HCT116 (cell line): ENCODE results near the gene XPO1.

ENCODE experiments used
- CBX3 ChIP-seq: IDR thresholded peaks from 2 replicates; pipeline ENCODE4 v1.6.1; 2012; ENCODE audit warnings: low read depth
- CEBPB ChIP-seq: IDR thresholded peaks from 2 replicates; pipeline ENCODE4 v1.6.1; 2012; ENCODE audit warnings: low read depth
- CTCF ChIP-seq, 3 experiments: fragments of 200-600 bp in 1 of 3; sonication (generic) in 1 of 3; IDR thresholded peaks in 2 of 3; conservative IDR thresholded peaks in 1 of 3; 2 replicates each; pipeline ENCODE4 v1.5.1; 2012 to 2017; ENCODE audit warnings: low read depth in 2 of 3, low read length in 2 of 3, antibody characterized with exemption in 1 of 3, borderline replicate concordance in 1 of 3, control low read depth in 1 of 3, mild to moderate bottlenecking in 1 of 3, mixed read lengths in 1 of 3, mixed run types in 1 of 3, moderate library complexity in 1 of 3; ENCODE audit not compliant: insufficient read depth in 1 of 3
- EZH2 ChIP-seq: fragments of 200-600 bp; sonication (generic); IDR thresholded peaks from 2 replicates; pipeline ENCODE4 v1.6.1; 2017; ENCODE audit warnings: antibody characterized with exemption, mixed run types
- POLR2A ChIP-seq: IDR thresholded peaks from 2 replicates; pipeline ENCODE4 v1.7.0; 2011; ENCODE audit warnings: borderline replicate concordance; ENCODE audit not compliant: insufficient read depth, insufficient read length; ENCODE audit errors: extremely low read depth
- POLR2AphosphoS5 ChIP-seq: IDR thresholded peaks from 2 replicates; pipeline ENCODE4 v1.6.1; 2011; ENCODE audit warnings: mild to moderate bottlenecking, low read depth, low read length, moderate library complexity

GRCh38 chr2:61537950-61538199 lies 281 bp downstream of the XPO1 start:
- TF ChIP-seq EZH2 (no peak), CBX3 (no peak), POLR2AphosphoS5 (no peak; the same call in 1 of the 2 replicates), CTCF (IDR thresholded peaks at IDR 0.05 in 2 of 3, conservative IDR thresholded peaks at IDR 0.05 in 1 of 3; ENCODE audit: borderline replicate concordance in 1 of 3, insufficient read depth in 1 of 3, low read depth in 2 of 3, low read length in 2 of 3) (no peak), POLR2A (no peak), CEBPB (no peak)
